SH-SY5Y (cell line): ENCODE measurements around the gene LAT.

ENCODE experiments used
- GATA2 ChIP-seq: IDR thresholded peaks from 2 replicates; pipeline ENCODE4 v1.6.1; 2011; ENCODE audit warnings: mild to moderate bottlenecking, low read depth, low read length
- GATA3 ChIP-seq: IDR thresholded peaks from 2 replicates; pipeline ENCODE4 v1.6.1; 2011; ENCODE audit warnings: low read depth, mild to moderate bottlenecking, low read length, moderate library complexity

LAT gene

GRCh38 chr16:28984619-28985135 lies at the start of gene LAT:
LAT (plus strand) TSS chr16:28985052; CDS start chr16:28985418, 366 bp downstream.
- TF ChIP-seq GATA3 (no peak), GATA2 (no peak)

GRCh38 chr16:28935346-28935745 lies 49.5 kb upstream of the LAT start:
- TF ChIP-seq GATA2 = no peak
- TF ChIP-seq GATA3 = no peak

GRCh38 chr16:28935924-28936783 lies 48.7 kb upstream of the LAT start:
- TF ChIP-seq GATA3 (no peak), GATA2 (no peak)

GRCh38 chr16:28936784-28937155 lies 48.1 kb upstream of the LAT start:
- no peak for TF ChIP-seq GATA3
- no peak for TF ChIP-seq GATA2

- TF ChIP-seq GATA2 (no peak), GATA3 (no peak)
Measured at GRCh38 chr16:28937222-28937876, 47.5 kb upstream of the LAT start.

GRCh38 chr16:28938721-28939120 lies 46.1 kb upstream of the LAT start:
- no peak for TF ChIP-seq GATA2
- TF ChIP-seq GATA3 = no peak

- TF ChIP-seq GATA3 = no peak
- TF ChIP-seq GATA2 = no peak
Measured at GRCh38 chr16:28943281-28943680, 41.6 kb upstream of the LAT start.

GRCh38 chr16:28946681-28947080 lies 38.2 kb upstream of the LAT start:
- TF ChIP-seq GATA2 (no peak), GATA3 (no peak)

GRCh38 chr16:28950648-28951409 lies 34.0 kb upstream of the LAT start, which contains the start of gene NFATC2IP:
NFATC2IP (plus strand) TSS chr16:28950937; CDS start chr16:28951012, 75 bp downstream.
- TF ChIP-seq GATA2 = peak; percentile 92
- TF ChIP-seq GATA3 = no peak

GRCh38 chr16:28951410-28951943 lies 33.4 kb upstream of the LAT start:
- TF ChIP-seq GATA3 (no peak), GATA2 (no peak)

- no peak for TF ChIP-seq GATA3
- TF ChIP-seq GATA2 = no peak
Measured at GRCh38 chr16:28958216-28958615, 26.6 kb upstream of the LAT start.

- TF ChIP-seq GATA3 (no peak), GATA2 (no peak)
Measured at GRCh38 chr16:28958836-28959235, 26.0 kb upstream of the LAT start.

GRCh38 chr16:28964072-28964471 lies 20.8 kb upstream of the LAT start:
- TF ChIP-seq GATA3 = no peak
- TF ChIP-seq GATA2 = no peak

GRCh38 chr16:28964496-28964895 lies 20.4 kb upstream of the LAT start:
- TF ChIP-seq GATA2 = no peak
- TF ChIP-seq GATA3 = no peak
